GM13976 (cell line): ENCODE results near the gene NES.

Source experiments
- DNase-seq: peaks from one replicate; pipeline ENCODE4 v3.0.0; 2012; ENCODE audit warnings: low spot score
- CTCF ChIP-seq: IDR thresholded peaks from 2 replicates; pipeline ENCODE4 v1.5.1; 2012; ENCODE audit warnings: borderline replicate concordance, mild to moderate bottlenecking; ENCODE audit not compliant: insufficient read depth; ENCODE audit errors: extremely low read depth, missing control alignments, control extremely low read depth
- in situ Hi-C: fragments of 300-500 bp; cut with MboI; formaldehyde crosslinking; loops from one replicate; pipeline ENCODE4 v1.12.0; 2022; ENCODE audit warnings: low sequenced_read_pairs, mixed read lengths, inconsistent platforms; ENCODE audit not compliant: unreplicated experiment

NES gene

GRCh38 chr1:156668801-156669637, 8.2 kb downstream of the NES start:
- no peak for DNase-seq
- in situ Hi-C loops, result no loop called here
- no peak for TF ChIP-seq CTCF

GRCh38 chr1:156667968-156668709, 9.1 kb downstream of the NES start:
- no peak for DNase-seq
- in situ Hi-C loops, result no loop called here
- no peak for TF ChIP-seq CTCF

- DNase-seq, result no peak
- no peak for TF ChIP-seq CTCF
- in situ Hi-C loops, result no loop called here
Measured at GRCh38 chr1:156667610-156667967, 9.6 kb downstream of the NES start.

- in situ Hi-C loops, result no loop called here
- TF ChIP-seq CTCF, result no peak
- DNase-seq, result no peak
Measured at GRCh38 chr1:156666862-156667609, 10.2 kb downstream of the NES start.

GRCh38 chr1:156665539-156665938, 11.7 kb downstream of the NES start:
- in situ Hi-C loops, result no loop called here
- DNase-seq, result no peak
- no peak for TF ChIP-seq CTCF

GRCh38 chr1:156664767-156665411, 12.3 kb downstream of the NES start:
- in situ Hi-C loops, result no loop called here
- no peak for TF ChIP-seq CTCF

More at GRCh38 chr1:156664767-156665411, 12.3 kb downstream of the NES start:
- peak; percentile 84 for DNase-seq
